Esophagus squamous epithelium (tissue), 4 donors: ENCODE data around the gene ST6GALNAC3.

Experiments used
- CTCF ChIP-seq, 6 experiments: fragments of 450-650 bp in 4 of 6; fragments of 200-600 bp in 2 of 6; sonication (generic) in 2 of 6; IDR thresholded peaks; one replicate each; pipeline ENCODE4 v1.5.1; 2016 to 2019; ENCODE audit warnings: antibody characterized with exemption in 6 of 6, mild to moderate bottlenecking in 4 of 6, moderate library complexity in 4 of 6
- POLR2A ChIP-seq, 4 donors: fragments of 450-650 bp; IDR thresholded peaks; one replicate each; pipeline ENCODE4 v1.6.1; 2017; ENCODE audit warnings: antibody characterized with exemption in 4 of 4, mild to moderate bottlenecking in 4 of 4, moderate library complexity in 3 of 4

GRCh38 chr1:76299036-76299435 is 224.5 kb downstream of the ST6GALNAC3 start:
- TF ChIP-seq POLR2A (IDR thresholded peaks at IDR 0.05) = no peak
- TF ChIP-seq CTCF (IDR thresholded peaks at IDR 0.05) = no peak
